Measurements from ENCODE around the gene MAX. TPM values are rescaled to one million over a fixed set of nuclear protein-coding genes. Genes with fewer than 3 reads are reported as not detected.

MAX gene
- total and polyA plus RNA-seq, 9 of the 15 experiments (the other 6 are each of a cell fraction or from before 2014, with no cell fraction given), result 15.4 to 96.5 (median 51.6) TPM

DNA sequence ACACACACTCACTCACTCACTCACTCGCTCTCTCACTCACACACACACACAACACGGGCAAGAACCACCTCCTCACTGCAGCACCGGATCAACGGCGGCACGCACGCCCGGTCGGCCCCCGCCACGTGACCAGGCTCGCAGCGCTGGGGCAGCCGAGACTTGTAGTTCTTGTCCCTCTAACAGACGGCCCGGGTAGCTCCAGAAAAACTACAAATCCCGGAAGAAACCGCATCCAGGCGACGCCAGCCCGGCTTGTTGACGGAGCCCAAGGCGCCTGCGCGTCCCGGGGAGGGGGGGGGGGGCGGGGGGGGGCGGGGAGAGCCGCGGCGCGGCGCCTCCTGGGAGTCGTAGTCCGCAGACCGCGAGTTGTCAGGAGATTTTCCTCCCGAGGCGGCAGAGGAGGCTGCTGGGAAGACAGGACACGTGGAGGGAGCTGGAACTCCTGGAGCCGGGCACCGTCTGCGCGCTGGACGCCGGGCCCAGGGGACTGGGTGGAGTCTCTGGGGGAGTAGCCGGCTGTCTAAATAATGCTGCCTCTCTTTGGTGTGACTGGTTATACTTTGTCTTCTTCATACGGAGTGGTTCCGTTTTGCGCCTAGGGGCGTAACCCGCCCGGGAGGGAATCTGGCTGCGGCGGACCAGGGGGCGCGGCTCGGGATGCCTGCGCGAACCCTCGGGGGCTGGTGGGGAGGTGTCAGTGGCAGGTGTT, at the start of gene MAX (continued):
- no peak for TF ChIP-seq SREBF1 (IDR thresholded peaks at IDR 0.05; ENCODE audit: borderline replicate concordance, low read depth, low read length)
- no peak for TF ChIP-seq ZNF778 (CRISPR knock-in tag; IDR thresholded peaks at IDR 0.05)
- no peak for TF ChIP-seq SETDB1 (IDR thresholded peaks at IDR 0.05; ENCODE audit: low read length)
- no peak for TF ChIP-seq RBM17 (IDR thresholded peaks at IDR 0.05; ENCODE audit: borderline replicate concordance, low read depth, low read length)
- TF ChIP-seq L3MBTL2 (IDR thresholded peaks at IDR 0.05), result peak; percentile 84
- no peak for TF ChIP-seq FOXJ3 (CRISPR knock-in tag; IDR thresholded peaks at IDR 0.05)
- TF ChIP-seq NFXL1 (CRISPR knock-in tag; IDR thresholded peaks at IDR 0.05), result no peak
- peak; percentile 89 for TF ChIP-seq ZNF143 (CRISPR knock-in tag; IDR thresholded peaks at IDR 0.05)
- TF ChIP-seq U2AF2 (optimal IDR thresholded peaks at IDR 0.05; ENCODE audit: low read depth, low read length), result no peak
- TF ChIP-seq, protein P1, sequence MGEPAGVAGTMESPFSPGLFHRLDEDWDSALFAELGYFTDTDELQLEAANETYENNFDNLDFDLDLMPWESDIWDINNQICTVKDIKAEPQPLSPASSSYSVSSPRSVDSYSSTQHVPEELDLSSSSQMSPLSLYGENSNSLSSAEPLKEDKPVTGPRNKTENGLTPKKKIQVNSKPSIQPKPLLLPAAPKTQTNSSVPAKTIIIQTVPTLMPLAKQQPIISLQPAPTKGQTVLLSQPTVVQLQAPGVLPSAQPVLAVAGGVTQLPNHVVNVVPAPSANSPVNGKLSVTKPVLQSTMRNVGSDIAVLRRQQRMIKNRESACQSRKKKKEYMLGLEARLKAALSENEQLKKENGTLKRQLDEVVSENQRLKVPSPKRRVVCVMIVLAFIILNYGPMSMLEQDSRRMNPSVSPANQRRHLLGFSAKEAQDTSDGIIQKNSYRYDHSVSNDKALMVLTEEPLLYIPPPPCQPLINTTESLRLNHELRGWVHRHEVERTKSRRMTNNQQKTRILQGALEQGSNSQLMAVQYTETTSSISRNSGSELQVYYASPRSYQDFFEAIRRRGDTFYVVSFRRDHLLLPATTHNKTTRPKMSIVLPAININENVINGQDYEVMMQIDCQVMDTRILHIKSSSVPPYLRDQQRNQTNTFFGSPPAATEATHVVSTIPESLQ (CRISPR knock-in tag; IDR thresholded peaks at IDR 0.05), result no peak
- no peak for TF ChIP-seq RFX7 (CRISPR knock-in tag; IDR thresholded peaks at IDR 0.05)
- no peak for TF ChIP-seq ZNF212 (CRISPR knock-in tag; IDR thresholded peaks at IDR 0.05)
- no peak for TF ChIP-seq COPS2 (conservative IDR thresholded peaks at IDR 0.05)
- TF ChIP-seq TAF9B (IDR thresholded peaks at IDR 0.05; ENCODE audit: partially characterized antibody), result peak; percentile 58
- TF ChIP-seq ZNF384 (IDR thresholded peaks at IDR 0.05; ENCODE audit: low read depth, low read length), result no peak
- TF ChIP-seq, protein P2, sequence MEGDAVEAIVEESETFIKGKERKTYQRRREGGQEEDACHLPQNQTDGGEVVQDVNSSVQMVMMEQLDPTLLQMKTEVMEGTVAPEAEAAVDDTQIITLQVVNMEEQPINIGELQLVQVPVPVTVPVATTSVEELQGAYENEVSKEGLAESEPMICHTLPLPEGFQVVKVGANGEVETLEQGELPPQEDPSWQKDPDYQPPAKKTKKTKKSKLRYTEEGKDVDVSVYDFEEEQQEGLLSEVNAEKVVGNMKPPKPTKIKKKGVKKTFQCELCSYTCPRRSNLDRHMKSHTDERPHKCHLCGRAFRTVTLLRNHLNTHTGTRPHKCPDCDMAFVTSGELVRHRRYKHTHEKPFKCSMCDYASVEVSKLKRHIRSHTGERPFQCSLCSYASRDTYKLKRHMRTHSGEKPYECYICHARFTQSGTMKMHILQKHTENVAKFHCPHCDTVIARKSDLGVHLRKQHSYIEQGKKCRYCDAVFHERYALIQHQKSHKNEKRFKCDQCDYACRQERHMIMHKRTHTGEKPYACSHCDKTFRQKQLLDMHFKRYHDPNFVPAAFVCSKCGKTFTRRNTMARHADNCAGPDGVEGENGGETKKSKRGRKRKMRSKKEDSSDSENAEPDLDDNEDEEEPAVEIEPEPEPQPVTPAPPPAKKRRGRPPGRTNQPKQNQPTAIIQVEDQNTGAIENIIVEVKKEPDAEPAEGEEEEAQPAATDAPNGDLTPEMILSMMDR (IDR thresholded peaks at IDR 0.05 in 2 of 3, conservative IDR thresholded peaks at IDR 0.05 in 1 of 3; ENCODE audit: insufficient read depth in 2 of 3, low read depth in 1 of 3, low read length in 3 of 3), result no peak
- peak; percentile 30; the same call in 1 of the 2 replicates for TF ChIP-seq SMARCE1 (IDR thresholded peaks at IDR 0.05)
- TF ChIP-seq ZFX (CRISPR knock-in tag; IDR thresholded peaks at IDR 0.05), result peak; percentile 24
- no peak for TF ChIP-seq ZNF668 (CRISPR knock-in tag; IDR thresholded peaks at IDR 0.05)
- TF ChIP-seq TEAD4 (IDR thresholded peaks at IDR 0.05; ENCODE audit: low read length), result no peak
- no peak for TF ChIP-seq TEAD4 (CRISPR knock-in tag; IDR thresholded peaks at IDR 0.05; ENCODE audit: borderline replicate concordance)
- TF ChIP-seq, protein P3, sequence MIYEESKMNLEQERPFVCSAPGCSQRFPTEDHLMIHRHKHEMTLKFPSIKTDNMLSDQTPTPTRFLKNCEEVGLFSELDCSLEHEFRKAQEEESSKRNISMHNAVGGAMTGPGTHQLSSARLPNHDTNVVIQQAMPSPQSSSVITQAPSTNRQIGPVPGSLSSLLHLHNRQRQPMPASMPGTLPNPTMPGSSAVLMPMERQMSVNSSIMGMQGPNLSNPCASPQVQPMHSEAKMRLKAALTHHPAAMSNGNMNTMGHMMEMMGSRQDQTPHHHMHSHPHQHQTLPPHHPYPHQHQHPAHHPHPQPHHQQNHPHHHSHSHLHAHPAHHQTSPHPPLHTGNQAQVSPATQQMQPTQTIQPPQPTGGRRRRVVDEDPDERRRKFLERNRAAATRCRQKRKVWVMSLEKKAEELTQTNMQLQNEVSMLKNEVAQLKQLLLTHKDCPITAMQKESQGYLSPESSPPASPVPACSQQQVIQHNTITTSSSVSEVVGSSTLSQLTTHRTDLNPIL (CRISPR knock-in tag; IDR thresholded peaks at IDR 0.05), result no peak
- no peak for TF ChIP-seq ZNF699 (CRISPR knock-in tag; IDR thresholded peaks at IDR 0.05; ENCODE audit: insufficient replicate concordance)
- TF ChIP-seq NFE2 (IDR thresholded peaks at IDR 0.05; ENCODE audit: low read depth), result no peak
- TF ChIP-seq, protein P4, sequence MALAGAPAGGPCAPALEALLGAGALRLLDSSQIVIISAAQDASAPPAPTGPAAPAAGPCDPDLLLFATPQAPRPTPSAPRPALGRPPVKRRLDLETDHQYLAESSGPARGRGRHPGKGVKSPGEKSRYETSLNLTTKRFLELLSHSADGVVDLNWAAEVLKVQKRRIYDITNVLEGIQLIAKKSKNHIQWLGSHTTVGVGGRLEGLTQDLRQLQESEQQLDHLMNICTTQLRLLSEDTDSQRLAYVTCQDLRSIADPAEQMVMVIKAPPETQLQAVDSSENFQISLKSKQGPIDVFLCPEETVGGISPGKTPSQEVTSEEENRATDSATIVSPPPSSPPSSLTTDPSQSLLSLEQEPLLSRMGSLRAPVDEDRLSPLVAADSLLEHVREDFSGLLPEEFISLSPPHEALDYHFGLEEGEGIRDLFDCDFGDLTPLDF (CRISPR knock-in tag; IDR thresholded peaks at IDR 0.05), result no peak

Measured in K562 (cell line).